SKM-1 (cell line): Measurements from ENCODE around the gene NSUN6.

Experiments
- DNase-seq: peaks from one replicate; lab custom pipeline; 2025; ENCODE audit not compliant: unreplicated experiment; lab: John Stamatoyannopoulos, UW

The NSUN6 gene, protein sequence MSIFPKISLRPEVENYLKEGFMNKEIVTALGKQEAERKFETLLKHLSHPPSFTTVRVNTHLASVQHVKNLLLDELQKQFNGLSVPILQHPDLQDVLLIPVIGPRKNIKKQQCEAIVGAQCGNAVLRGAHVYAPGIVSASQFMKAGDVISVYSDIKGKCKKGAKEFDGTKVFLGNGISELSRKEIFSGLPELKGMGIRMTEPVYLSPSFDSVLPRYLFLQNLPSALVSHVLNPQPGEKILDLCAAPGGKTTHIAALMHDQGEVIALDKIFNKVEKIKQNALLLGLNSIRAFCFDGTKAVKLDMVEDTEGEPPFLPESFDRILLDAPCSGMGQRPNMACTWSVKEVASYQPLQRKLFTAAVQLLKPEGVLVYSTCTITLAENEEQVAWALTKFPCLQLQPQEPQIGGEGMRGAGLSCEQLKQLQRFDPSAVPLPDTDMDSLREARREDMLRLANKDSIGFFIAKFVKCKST

DNA sequence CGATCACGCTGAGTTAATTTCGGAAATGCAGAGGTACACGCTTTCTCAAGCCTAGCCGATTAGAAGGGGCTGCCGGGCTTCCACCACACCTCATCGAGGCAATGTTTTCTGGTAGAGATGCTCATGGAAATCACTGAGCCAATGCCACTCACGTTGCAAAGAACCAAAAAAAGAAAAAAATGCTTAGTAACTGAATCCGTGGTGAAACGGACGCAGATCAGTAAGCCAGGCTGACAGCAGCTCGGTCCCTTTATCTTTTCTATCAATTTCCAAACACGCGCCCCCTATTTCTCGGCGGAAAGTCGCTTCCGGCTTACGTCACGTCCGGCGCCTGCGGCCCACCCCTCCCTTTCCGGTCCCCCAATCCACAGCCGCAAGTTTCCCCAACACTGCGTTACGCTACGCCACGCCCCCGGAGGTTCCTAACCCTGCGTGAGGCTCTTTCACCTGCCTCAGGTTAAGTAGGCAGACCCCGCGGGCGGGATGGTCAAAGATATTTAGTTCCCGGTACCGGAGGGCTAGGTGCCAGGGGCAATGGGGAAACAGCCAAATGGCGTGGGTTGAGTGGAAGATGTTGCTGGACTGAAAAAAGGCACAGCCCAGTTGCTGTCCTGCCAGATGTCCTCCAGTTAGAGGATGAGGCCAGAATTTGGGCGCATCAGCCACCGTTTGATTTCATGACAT lies at the start of gene NSUN6:
TSS of gene NSUN6 (minus strand) at position 264 of the 684 bp plus-strand sequence. CDS start 384 bp downstream, outside the sequence.
- no peak for DNase-seq

DNA sequence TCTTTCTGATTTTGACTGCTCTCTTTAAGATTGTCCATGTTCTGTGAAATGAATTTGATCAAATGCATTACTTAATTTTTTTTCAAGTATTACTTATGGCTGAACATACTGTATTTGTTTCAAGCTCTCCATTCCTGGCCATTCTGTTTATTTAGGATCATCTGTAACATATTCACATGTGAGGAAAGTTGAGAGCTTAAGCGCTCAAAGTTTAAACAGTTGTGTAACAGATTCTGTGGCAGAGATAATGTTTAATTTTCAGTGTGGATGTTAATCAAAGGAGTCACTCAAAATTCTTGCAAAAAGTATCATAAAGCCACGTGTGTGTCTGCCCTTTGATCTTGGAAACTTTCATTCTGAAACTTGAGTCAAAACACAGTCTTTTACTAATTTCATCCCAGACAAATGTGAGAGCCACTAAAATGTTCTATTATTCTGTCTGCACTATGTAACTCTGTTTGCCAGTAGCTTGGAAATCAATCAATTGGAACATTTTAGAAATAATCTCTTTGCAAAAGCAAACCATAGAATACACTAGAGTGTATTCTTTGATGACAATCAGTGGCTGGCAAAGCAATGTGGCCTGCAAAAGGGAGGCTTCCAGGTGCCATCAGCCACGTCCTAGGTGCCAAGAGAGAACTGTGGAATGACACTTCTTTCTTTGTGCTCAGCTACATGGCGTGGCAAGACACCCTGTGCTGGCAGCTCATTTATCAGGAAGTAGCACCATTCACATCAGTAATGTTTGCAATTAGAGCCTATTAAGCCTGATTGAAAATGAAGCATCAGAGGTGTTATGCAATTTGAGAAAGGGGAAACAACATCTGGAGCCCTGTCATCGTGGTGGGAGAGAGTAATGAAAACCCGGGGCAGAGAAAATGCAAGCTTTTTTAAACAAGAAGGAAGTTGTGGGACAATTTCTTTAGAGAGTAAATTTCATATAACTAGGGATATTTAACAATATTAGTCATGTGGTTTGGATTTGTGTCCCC lies 48.8 kb upstream of the NSUN6 start:
- DNase-seq, result no peak

DNA sequence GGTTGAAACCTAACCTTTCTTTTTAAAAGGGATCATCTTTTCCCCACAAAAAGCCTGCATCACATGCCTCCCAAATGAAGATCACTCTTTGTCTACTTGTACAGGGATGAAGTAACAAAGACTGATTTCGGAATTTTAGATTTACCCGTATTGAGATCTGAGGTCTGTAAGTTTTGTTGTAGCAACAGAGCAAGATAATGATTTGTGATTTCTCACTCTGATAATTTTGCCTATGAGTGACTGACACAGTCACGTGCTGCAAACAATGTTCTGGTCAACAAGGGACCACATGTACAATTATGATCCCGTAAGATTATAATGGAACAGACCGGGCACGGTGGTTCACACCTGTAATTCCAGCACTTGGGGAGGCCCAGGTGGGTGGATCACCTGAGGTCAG lies 39.2 kb upstream of the NSUN6 start:
- no peak for DNase-seq

DNA sequence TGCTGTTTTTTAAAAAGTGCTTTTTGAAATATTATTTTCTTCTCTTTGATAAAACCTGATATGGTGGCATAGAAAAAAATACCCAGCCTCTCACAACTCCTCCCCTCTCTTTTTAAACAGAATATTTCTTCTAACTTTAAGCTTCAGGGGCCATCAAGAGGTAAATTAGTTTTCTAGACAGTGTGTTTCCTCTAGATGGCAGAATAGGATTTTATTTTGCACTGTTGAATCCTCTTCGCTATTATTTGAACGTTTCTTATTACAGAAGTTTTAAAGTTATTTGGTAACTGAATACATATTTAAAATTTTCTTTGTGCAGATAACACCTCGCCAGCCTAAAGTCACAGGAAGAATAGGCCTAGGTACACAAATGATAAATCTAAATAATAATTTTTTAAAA lies 38.1 kb upstream of the NSUN6 start:
- DNase-seq, result no peak

DNA sequence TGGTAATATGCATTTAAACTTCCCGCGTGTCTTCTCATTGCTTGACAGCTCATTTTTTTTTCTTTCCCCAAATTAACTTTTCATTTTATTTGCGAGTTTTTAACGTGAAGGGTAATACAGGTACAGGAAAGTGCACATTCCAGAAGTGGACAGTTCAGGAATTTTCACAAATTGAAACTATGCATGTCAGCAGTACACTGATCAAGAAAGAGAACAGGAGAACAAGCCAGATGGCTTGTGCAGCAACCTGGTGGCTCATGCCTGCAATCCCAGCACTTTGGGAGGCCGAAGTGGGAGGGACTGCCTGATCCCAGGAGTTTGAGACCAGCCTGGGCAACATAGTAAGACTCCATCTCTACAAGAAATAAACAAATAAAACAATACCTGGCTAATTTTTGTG lies 36.3 kb upstream of the NSUN6 start:
- DNase-seq, result no peak

DNA sequence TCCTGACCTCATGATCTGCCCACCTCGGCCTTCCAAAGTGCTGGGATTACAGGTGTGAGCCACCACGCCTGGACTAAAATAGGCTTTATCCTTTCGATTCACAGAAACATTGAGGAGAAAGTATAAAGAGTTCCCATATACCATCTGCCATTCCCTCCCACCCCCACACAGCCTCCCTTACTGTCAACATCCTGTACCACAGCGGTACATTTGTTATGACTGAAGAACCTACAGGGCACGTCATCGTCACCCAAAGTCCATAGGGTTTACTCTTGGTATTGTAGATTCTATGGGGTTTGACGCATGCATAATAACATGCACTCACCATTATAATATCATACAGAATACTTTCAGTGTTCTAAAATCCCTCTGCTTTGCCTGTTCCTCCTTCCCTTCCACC lies 35.8 kb upstream of the NSUN6 start:
- DNase-seq, result no peak

DNA sequence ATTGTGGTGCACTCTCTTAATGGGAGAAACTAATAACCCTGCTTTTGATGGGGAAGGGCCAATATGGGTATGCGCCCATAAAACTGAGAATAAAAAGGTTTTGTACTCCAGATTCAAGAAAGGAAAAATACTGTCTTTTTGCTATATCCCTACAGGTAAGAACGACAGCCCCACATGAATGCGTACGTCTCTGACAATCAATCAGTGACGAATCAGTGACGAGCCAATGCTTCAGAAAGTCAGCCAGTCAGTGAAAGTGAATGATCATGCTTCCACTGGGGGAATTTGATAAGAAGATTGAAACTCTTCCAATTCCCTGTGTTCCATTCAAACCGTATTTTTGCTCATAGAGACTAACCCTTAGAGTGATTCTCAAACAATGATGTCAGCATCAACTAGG lies 34.2 kb upstream of the NSUN6 start:
- no peak for DNase-seq

DNA sequence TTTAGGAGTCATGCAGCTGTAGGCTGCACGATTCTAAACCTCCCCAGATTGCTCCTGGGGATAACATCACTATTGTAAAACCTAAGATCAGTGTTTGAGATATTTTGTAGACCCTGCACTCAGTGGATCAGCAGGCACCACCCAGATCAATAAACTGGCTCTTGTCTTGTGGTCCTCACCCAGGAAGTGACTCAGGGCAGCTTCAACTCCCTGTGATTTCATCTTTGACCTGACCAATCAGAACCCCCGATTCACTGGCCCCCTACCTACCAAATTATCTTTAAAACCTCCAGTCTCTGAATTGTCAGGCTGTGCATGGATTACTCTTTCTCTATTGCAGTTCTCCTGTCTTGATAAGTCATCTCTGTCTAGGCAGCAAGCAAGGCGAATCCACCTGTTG lies 33.6 kb upstream of the NSUN6 start:
- DNase-seq, result no peak

DNA sequence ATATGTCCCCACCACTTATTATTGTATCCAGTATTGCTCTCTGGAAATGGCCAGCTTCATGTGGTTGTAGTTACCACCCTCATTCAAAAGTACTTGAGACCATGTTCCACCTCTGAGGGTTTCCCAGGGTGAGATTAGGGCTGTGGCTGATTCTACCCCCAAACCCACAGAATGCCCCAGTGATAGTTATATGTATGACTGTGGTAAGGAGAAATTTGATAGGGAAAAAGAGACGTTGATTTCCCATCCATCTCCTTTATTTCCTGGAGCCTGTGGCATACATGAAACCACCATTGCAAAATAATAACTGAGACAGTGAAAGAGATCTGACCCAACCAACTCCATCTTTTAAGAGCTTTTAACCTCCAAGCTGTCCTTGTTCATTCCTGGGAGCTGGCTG lies 33.0 kb upstream of the NSUN6 start:
- no peak for DNase-seq

DNA sequence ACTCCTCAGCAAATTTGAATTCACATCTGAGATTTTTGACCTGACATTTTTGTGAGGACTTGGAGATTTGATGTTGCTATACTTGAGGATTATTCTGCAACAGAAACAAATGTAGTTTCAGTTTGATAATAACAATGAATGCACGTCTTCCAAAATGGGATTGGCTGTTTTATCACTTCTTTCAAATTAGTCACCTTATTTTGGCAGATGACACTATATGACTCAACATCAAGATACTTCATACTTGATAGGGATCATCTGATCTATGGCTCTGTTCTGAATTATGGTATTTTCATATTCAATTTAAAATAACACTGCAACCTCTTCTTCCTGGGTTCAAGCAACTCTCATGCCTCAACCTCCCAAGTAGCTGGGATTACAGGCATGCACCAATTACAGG lies 32.0 kb upstream of the NSUN6 start:
- DNase-seq, result no peak

DNA sequence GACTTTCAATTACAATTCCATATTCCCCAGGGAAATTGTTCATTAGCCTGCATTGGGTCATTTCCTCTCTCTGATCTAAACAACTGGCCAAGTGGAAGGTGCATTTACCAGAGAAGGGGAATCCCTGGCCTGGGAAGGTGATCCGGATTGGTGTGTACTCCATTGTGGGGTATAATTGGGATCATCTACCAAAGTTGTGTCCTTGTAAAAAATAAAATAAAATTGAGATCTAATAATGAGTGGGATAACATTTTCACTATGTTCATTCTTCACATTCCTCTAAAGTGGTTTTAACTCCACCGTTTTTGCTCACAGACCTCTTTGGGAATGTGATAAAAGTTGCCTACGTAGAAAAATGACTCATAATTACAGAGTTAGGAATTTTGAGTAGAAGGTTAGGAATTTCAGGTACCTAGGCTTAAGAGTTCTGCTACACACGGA lies 30.6 kb upstream of the NSUN6 start:
- DNase-seq, result no peak

DNA sequence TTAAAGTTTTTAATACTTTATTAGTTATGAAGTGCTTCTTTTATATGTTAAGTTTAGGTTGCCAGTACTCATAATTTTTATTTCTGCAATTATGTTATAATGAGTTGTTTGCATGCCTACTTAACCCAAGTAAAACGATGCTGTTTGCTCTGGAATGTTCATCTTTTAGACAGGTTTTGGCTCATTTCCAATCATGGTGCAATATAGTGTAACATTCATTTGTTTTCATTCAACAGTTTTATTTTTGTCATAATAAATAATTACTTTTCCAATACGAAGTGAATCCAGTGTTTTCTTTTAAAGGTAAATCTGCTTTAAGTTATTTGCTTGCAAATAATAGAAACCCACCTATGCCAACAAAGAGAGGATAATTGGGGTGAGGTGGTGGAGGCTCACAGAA lies 30.0 kb upstream of the NSUN6 start:
- DNase-seq, result no peak

DNA sequence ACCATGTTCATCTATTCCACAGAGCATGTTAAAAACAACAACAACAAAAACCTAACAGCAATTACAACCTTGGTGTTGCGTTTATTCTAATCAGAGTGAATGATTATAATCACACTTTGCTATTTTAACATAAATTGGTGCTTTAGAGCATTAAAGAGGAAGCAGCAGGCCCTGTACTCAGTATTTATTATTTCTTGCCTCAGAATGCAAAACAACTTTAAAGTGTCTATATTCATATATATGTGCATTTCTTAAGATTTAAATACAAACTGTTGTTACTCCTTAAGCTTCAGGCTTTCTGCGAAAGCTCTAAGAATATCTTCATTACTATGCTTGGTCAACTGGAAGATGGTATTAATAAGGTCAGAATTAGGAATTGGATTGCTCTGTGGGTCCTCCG lies 29.4 kb upstream of the NSUN6 start:
- no peak for DNase-seq

DNA sequence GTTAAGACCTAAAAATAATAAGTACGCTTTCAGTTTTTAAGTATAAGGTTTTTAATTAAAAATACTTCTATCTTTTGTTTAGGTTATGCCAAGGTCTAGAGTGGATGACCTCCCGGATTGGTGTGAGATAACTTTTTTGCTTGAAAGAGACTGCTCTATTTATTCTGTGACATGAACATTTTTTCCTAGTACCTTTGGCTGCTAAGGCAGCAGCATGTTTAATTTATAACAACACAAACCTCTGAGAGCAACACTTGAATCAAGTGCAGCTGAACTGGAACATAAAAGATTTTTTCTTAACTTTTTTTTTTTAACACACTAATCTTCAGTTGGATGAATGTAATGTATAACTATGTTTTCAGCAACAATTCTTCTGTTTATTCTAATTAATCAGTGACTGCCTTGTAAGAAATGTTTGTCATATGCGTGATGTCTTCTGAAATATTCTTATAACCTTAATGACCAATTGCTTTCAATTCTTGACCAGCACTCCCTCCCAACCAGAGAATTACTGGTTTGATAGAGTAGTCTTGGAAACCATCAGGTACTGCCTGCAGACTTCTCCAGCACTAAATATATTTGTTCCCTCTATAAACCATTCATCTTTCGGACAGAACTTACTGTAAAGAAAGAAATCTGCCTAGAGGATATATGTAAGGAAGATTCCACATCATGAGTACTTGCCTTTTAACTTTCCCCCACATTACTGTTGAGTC lies 23.9 kb upstream of the NSUN6 start:
- no peak for DNase-seq

DNA sequence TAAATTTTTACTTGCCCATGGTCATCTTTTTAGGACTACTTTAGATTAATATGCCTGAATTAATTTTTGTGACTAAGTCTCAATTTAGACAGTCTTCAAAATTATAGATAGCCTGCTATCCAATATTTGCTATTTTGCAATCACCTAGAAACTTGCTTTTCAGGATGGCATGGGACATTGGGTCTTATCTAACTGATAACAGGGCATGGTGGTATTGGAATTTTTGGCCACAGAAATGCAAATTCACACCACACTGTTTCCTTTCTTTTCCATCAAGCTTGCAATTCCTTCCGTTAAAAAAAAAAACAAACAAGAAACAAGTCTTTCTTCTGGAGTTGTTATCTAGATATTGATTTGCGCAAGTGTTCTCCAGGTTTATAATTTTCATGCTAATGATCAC lies 16.6 kb upstream of the NSUN6 start:
- no peak for DNase-seq

DNA sequence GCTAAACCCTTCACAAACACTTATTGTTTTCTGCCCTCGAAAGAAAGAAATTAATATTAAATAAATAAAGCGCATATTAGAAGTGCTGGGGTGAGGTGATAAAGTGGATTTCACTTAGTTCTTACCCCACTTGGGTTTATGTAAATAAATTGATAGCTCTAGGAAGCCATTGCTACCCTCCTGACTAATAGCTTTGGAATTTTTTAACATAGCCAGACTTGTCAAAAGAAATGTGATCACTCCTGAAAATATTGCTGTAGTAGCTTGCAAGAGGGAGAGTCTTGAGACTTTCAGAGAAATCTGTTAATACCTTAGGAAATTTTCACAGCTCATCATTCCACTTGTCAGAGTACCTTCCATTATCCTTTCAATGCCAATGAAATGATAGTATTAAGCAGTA lies 15.4 kb upstream of the NSUN6 start:
- DNase-seq, result no peak

DNA sequence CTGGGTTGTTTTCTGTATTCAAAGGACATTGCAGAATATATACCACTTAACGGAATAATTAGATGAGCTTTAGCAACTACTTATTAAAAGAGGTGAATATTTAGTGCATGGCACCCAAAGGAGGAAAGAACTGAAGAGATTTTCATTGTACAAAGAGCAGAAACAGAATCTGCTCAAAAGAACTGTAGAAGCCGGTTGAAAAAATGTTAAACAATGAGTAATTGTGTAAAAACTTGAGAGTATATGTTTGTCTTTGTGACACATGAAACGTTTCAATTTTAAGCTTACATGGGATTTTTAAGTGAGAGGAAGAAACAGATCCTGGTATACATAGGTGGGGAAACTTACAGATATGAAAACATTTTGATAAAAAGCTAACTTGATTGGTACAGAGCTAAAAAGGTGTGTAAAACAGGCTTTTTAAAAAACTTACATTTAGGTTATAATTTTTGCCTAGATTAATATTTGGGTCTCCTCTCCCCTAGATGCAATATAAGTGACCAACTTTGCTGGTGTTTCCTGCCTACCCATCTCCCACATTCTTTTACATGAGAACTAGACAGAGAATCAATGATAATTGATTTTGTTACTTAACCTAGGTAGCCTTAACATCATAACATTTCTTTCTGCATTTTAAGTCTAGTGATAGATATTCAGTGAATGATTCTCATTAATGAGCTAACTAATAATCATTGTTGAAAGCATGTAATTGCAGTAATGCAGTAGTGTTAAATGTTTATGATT lies 14.6 kb upstream of the NSUN6 start:
- DNase-seq, result no peak

DNA sequence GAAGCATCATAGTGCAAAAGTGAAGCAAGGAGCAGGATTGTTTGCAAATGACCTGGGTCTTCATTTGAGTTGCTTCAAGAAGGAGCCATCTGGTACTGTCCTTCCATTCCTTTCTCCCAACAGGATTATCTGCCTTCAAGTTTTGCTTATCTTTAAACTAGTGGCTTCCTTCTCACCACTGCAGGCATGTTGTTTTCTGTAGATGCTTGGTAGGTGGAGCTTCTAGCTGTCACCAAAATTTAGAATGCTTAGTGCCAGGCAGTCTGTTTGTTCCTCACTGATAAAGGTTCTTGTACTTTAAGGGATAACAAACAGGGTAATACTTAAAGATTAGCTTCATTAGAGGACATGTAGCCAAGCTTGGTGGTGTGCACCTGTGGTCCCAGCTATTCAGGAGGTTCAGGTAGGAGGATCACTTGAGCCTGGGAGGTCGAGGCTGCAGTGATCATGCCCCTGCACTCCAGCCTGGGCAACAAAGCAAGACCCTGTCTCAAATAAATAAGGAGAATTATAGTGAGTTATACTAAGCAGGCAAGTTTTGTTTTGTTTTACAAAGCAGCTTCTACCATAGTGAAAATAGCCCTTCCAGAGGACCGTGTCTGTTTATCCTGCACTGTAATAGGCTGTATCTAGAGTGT lies 13.6 kb upstream of the NSUN6 start:
- DNase-seq, result no peak

DNA sequence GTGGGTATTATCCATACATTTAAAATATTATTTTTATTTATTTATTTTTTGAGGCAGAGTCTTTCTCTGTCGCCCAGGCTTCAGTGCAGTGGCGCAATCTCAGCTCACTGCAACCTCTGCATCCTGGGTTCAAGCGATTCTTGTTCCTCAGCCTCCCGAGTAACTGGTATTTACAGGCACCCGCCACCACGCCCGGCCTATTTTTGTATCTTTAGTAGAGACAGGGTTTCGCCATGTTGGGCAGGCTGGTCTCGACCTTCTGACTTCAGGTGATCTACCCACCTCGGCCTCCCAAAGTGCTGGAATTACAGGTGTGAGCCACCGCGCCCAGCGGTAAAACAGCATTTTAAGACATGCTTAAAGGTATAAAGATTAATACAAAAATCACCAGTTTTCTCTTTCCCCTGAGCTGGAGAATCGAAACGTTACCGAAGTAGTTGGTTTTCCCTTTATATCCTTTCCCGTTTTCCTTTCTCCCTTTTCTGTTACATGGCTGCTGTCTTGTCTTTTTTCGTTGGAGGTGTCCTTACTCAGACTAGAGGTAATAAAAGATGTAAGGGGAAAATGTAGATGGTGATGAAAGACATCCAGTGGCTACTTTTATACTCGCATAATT lies 9.5 kb upstream of the NSUN6 start:
- DNase-seq, result no peak
